Posterior vena cava (tissue), 2 donors: ENCODE data around the gene SLC44A1. TPM values are rescaled to one million over a fixed set of nuclear protein-coding genes. Genes with fewer than 3 reads are reported as not detected.

ENCODE experiments used
- DNase-seq: peaks from one replicate; pipeline ENCODE4 v3.0.0-alpha.2; 2020; ENCODE audit warnings: low spot score
- intact Hi-C, 2 donors: fragments of 100-400 bp; cut with DNase I; formaldehyde crosslinking; loops; one replicate each; pipeline versions ENCODE4 v1.14.1 to v1.14.2; 2022 to 2023
- total RNA-seq, 2 donors: library from RNA; stranded (reverse); fragmentation: NEBNext Ultra II Directional; extraction: Animal tissue kit (Norgen Biotek cat#: 25700); gene quantifications; one replicate each; pipeline ENCODE4 v1.2.1, GENCODE V29; 2021
- donor health status: DM: yes; HTN: yes; CAD: no.
- donor health status: DM: yes; HTN: yes; CAD: no.

SLC44A1 gene
- total RNA-seq, 2 donors from 2014 or later: 34.1 to 41.6 TPM

DNA sequence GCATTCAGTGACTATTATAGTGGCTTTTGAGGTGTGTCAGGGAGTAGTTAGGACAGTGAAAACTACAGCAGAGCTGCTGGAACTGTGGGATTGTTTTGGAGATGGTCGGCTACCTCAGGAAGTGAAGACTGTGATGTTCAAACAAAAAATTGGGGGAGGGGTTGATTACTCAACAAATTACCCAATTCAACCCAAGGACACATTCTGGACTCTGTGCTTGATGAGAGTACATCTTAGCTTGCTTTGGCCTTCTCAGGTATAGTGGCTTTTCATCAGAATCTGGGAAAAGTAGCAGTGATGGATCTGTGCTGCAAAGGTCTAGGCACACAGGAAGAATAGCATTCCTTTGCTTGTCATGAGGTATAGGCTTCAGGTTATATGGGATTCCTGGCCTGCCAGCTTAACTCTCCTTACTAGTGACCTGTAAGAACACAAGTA is 47.0 kb downstream of the SLC44A1 start:
- no peak for DNase-seq
- intact Hi-C loops: no loop called here

DNA sequence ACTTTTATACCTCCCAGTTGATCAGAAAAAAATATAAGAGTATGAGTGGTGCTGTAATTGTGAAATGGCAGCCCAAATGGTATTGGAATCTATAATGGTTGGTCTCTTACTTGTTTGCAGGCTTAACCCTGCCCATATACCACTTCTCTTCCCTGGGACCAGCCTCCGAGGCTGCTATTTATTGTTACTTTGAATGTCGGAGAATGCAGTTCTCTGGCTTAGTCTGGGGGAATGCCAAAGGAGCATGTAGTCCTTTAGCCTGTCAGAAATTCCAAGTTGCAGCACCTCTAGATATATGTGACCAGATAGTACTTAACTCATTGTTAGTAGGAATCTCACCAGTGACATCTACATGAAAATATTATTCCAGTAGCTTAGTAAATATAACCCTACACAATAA is 47.5 kb downstream of the SLC44A1 start:
- DNase-seq: no peak
- intact Hi-C loops: loop anchor here in 1 of 2 donors (2.0 kb wide), 1 partner anchor 49 kb away; no protein-coding TSS in a partner anchor

GRCh38 chr9:105293408-105293807 is 49.0 kb downstream of the SLC44A1 start:
- intact Hi-C loops: loop anchor here in 1 of 2 donors (2.0 kb wide), 1 partner anchor 51 kb away; no protein-coding TSS in a partner anchor
- DNase-seq: no peak

- intact Hi-C loops: no loop called here
- DNase-seq: no peak
These were observed 50.7 kb downstream of the SLC44A1 start for GRCh38 chr9:105295201-105295550.

- DNase-seq: no peak
- intact Hi-C loops: no loop called here
These were observed 51.5 kb downstream of the SLC44A1 start for GRCh38 chr9:105295986-105296385.

DNA sequence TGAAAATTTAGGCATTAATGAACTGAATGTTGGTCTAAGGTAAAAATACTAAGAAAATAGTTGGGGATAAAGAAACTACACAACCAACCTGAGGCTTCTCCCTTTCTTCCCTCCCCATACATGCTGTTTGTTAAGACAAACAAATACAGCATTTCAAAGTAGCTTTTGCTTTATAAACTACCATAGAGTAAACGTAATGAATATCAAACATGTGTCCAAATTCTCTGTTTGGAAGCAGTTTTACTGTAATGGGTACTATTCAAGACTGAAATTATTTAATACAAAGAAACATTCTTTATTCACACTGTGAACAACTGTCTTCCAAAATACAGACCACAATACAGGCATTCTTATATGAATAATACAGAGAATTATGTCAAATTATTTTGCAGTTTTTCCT is 52.0 kb downstream of the SLC44A1 start:
- intact Hi-C loops: no loop called here
- DNase-seq: no peak

GRCh38 chr9:105296877-105297287 is 52.4 kb downstream of the SLC44A1 start:
- no peak for DNase-seq
- intact Hi-C loops: no loop called here

DNA sequence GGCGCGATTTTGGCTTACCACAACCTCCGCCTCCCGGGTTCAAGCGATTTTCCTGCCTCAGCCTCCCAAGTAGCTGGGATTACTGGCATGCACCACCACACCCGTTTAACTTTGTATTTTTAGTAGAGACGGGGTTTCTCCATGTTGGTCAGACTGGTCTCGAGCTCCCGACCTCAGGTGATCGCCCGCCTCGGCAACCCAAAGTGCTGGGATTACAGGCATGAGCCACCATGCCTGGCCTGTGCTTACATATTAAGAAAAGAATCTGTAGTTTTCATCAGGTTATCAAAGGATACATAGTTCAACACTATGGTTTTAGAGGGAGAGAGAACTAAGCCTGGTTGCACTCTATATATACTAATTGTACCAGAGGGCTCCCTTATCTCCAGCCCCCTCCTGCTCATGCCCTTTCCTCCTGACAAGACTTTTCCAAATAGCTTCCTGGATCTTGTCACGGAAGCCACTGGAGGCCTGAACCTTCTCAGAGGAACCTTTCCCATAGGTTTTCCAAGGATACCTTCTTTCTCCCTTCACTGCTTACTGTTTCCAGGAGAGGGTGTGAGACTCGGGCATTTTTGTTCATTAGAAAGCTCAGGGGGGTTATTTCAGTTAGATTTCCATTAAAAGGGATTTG is 53.1 kb downstream of the SLC44A1 start:
- DNase-seq: no peak
- intact Hi-C loops: no loop called here

DNA sequence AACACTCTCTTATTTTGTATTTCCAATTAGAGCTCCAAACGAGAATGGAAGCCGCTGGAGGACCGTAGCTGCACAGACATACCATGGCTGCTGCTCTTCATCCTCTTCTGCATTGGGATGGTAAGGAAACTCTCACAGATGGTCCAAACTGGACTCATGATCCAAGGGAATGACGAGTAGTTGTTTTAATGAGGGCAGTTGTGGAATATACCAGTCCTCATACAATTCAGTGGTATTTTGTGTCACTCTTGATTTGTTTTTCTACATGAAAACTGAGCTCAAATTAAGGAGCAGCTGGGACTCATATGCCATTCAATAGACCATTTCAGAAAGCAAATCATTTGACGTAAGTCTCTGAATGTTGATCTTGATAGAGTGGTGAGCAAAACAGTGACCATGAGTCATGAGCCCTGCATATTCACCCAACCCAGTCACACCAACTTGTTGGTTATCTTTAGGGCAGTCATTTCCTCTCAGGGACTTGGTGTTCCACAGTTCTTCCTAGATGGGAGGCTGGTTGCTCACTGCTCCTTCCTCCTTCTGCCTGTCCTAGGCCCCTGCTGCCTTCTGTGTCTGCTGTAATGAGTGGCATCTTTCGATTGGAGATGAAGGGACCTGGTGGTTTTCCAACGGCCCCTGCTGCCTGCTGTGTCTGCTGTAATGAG is 54.9 kb downstream of the SLC44A1 start:
- no peak for DNase-seq
- intact Hi-C loops: no loop called here

- intact Hi-C loops: loop anchor here in 1 of 2 donors (2.0 kb wide), 1 partner anchor 14 kb away; no protein-coding TSS in a partner anchor
- DNase-seq: no peak
These were observed 58.3 kb downstream of the SLC44A1 start for GRCh38 chr9:105302728-105303127.

DNA sequence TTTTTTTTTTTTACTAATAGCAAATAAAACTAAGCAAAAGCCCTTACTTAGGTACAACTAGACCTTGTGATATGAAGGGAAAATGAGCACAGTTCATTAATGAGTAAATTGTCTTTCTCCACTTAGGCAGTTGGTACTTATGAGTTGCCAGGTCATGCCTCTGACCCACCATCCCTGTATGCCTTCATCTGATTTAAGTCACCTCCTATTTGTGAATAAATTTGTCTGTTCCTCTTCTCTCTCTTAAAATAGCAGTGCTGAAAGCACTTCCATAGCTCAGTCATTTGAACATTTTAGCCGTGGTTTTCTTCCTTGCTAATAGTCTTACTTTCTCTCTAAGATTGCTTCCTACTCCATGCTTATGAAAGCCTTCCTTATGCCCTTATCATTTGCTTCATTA is 61.4 kb downstream of the SLC44A1 start:
- intact Hi-C loops: no loop called here
- DNase-seq: no peak

DNA sequence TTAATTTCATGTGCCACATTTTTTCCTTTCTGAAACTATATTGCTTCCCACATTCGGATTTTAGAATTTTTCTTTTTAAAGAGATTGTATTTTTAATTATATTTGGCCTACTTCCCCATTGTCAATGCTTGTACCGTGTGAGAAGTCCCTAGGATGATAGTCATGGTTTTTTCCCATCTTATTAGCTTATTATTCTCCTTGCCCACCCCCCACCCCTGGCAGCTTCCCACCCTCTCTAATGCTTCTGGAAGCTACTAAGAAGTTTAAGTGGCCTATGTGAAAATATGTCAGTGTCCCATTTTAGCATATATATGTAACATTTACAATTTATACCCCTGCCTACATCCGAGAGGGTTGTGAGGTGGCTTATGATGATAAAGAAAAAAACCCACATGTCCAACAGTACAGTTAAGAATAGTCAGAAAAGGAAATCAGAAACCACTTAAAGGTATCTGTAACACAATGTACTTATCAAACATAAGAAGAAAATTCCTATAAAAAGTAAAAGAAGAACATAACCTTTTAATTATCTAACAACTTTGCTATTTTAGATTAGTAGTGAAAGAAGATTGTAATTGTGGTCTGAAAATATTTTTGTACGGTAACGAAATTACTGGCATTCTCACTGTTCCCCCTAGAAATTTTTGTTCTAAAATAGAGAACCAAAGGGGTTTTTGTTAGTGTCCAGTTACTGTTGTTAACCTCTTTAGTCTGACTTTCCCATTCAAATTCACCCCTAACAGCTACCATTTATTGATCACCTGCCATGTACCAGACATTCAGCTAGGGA is 62.1 kb downstream of the SLC44A1 start:
- intact Hi-C loops: no loop called here

DNA sequence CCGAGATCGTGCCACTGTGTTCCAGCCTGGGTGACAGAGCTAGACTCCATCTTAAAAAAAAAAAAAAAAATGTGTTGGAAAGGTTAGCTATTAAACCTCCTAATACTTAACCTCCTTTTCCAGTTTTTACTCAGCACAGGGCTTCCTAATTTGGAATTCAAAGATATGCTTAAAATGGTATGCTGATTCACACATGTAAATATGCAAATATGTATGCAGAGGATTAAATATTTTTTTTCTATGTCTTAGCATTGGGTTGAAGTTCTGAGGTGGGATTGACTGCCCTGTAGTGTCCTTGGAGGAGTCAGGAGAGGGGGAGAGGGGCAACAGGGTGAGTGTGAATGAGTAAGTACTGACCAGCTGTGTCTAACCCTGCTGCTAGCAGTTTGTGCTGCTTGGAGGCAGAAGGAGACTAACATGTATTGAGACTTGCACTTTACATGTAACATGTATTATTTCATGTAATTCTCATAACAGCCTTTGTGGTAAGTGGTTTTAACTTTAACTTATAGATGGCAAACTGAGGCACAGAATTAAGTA is 63.2 kb downstream of the SLC44A1 start:
- intact Hi-C loops: no loop called here
- no peak for DNase-seq

More for the DNA sequence above, 62.1 kb downstream of the SLC44A1 start:
- no peak for DNase-seq

DNA sequence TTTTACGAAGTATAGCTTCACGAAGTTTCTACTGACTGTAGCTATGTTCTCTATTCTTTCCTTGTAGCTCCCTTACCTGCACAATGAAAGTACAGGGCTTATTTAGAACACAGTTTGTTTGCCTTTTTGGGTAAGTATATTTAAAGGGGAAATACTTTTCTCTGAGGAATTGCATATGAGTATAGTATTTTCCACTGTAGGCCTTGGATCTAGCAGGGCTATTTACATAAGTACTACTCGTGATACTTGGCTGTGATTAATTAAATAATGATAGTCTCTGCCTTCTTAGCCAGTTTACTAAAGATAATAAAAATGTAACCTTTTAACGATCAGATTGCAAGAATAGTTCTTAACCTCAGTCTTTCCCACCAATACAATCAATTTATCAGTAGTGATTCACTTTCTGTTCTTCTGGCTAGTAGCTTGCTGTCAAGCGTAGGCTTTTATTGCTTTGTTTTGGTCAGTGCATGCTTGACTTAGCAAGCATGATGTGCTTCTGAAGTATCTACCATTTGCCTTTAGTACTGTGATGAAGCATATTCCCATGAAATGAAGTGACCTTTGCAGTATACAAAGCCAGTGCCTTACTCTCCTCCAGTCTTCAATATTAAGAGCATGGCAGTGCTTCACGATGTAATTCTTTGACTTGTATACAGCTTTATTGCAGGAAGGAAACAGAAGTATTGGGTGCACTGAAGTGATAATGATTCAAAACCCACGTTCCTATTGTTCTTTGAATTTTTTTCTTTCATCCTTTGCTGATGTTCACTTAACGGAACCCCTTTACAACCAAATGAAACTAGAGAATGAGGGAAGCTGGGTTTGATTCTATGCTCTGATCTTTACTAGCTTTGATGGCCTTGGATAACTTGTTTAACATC is 64.2 kb downstream of the SLC44A1 start:
- intact Hi-C loops: no loop called here
- no peak for DNase-seq

DNA sequence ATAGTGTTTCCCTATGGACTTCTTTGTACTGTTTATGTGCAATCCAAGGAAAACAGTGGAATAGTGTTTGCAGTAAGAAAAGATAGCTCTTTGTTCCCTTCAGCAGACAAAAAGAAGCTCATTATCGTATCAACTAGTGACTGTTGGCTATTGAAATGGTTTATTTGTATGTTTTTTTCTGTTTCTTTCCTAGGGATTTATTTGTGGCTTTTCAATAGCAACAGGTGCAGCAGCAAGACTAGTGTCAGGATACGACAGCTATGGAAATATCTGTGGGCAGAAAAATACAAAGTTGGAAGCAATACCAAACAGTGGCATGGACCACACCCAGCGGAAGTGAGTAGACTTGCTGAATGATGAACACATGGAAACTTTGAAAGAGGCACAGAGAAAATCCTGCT is 65.1 kb downstream of the SLC44A1 start:
- intact Hi-C loops: no loop called here
- DNase-seq: no peak

- DNase-seq: no peak
- intact Hi-C loops: no loop called here
These were observed 66.9 kb downstream of the SLC44A1 start for GRCh38 chr9:105311306-105311705.

- no peak for DNase-seq
- intact Hi-C loops: no loop called here
These were observed 68.8 kb downstream of the SLC44A1 start for GRCh38 chr9:105313238-105313637.

DNA sequence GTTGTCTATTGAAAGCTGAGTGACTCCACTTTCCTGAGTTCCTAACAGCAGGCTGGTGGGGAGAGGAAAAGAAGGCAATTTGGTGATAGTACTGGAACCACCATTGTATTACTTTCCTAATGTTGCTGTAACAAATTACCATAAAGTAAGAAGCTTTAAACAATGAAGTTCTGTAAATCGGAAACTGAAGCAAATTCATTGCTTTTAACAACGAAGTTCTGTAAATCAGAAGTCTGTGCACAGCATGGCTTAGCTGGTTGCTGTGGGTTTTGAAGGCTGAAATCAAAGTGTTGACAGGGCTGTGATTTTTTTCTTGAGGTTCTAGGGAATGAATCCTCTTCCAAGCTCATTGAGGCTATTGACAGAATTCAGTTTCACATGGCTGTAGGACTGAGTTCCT is 72.3 kb downstream of the SLC44A1 start:
- intact Hi-C loops: loop anchor here in 1 of 2 donors (2.0 kb wide), 1 partner anchor 14 kb away; no protein-coding TSS in a partner anchor
- DNase-seq: no peak

GRCh38 chr9:105318729-105319191 is 74.3 kb downstream of the SLC44A1 start:
- intact Hi-C loops: no loop called here

More at GRCh38 chr9:105318729-105319191, 74.3 kb downstream of the SLC44A1 start:
- no peak for DNase-seq
